HG03025 (cell line): Measurements from ENCODE around the gene SLC51A.

Experiments
- ATAC-seq: cut with Tn5 transposase; IDR thresholded peaks from one replicate; pipeline ENCODE4 v1.9.1; 2021; ENCODE audit warnings: mild to moderate bottlenecking, moderate library complexity; ENCODE audit not compliant: unreplicated experiment, low FRiP score

The SLC51A gene

DNA sequence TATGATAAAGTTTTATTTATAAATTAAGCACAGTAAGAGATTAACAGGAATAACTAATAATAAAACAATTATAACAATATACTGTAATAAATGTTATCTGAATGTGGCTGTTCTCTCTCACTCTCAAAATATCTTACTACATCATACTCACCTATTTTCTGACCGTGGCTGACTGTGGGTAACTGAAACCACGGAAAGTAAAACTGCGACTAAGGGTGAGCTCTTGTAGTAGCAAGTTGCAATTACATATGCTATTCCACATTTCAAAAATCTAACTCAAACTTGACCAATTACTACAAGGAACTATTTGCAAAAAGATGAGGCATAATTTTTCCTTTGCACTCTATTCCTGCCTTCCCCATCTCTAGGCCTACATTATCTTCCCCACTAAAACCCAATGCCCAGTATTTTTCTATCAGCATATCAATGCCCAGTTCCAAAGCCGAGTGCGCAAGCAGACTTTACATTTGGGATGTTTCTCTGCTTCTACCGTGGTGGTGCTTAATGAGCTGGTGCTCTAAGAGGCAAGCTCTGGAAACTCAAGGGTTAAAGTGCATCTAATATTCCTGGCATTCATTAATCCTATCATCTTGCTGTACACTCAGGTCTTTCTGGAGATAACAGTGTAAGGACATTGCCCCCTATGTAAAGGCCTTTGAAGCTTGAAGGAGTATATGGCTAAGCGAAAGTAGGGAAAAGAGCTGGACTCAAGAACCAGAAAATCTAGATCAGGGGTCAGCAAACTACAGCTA, 64.5 kb downstream of the SLC51A start:
- ATAC-seq: no peak

DNA sequence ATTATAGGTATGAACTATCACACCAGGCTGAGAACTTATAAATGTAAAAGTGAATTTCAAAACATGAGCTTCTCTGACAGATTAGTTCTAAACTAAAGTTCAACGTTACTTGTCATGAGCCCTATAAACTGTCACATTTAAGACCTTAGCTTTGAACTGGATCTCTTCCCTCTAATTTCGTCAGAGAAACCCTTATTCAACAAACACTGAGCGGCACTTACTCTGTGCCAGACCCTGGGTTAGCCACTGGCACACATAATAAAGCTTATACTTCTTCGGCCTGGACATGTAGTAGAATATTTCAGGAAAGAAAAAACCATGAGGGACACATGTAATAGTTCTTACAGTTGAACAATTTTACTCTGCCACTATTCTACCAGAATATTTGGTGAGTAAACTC, 65.6 kb downstream of the SLC51A start:
- no peak for ATAC-seq
